DND-41 (cell line): ENCODE measurements around the gene SYT5.

Experiments
- ATAC-seq: fragments of 200-7000 bp; cut with Tn5 transposase; 3 replicates; pipeline ENCODE4 v1.9.1; 2021; ENCODE audit warnings: low read depth; ENCODE audit not compliant: insufficient read depth
- DNase-seq: peaks from one replicate; pipeline ENCODE4 v3.0.0-alpha.2; 2020
- H2AFZ ChIP-seq: 2 replicates; pipeline ENCODE4 v1.6.0; 2012; ENCODE audit warnings: low read depth, low read length
- H3K27ac ChIP-seq: 2 replicates; pipeline ENCODE4 v1.5.1; 2012; ENCODE audit warnings: low read length, inconsistent platforms
- H3K27me3 ChIP-seq: fragments of 200-600 bp; sonication (generic); 2 replicates; pipeline ENCODE4 v1.6.0; 2012; ENCODE audit warnings: low read length, mild to moderate bottlenecking, inconsistent platforms; ENCODE audit not compliant: insufficient read depth, poor library complexity
- H3K36me3 ChIP-seq: 2 replicates; pipeline ENCODE4 v1.5.1; 2012; ENCODE audit warnings: low read length, inconsistent platforms; ENCODE audit not compliant: insufficient read depth
- H3K4me1 ChIP-seq: 2 replicates; pipeline ENCODE4 v1.5.1; 2012; ENCODE audit warnings: mild to moderate bottlenecking, low read length; ENCODE audit not compliant: insufficient read depth
- H3K4me2 ChIP-seq: 2 replicates; pipeline ENCODE4 v1.6.0; 2012; ENCODE audit warnings: mild to moderate bottlenecking, moderate library complexity, low read length, inconsistent platforms; ENCODE audit not compliant: insufficient read depth
- H3K4me3 ChIP-seq, 2 experiments: fragments of 200-600 bp in 1 of 2; shearing (Covaris generic) in 1 of 2; 2 replicates each; pipeline ENCODE4 v1.5.1; 2012 to 2016; ENCODE audit warnings: inconsistent platforms in 2 of 2, low read length in 2 of 2, mild to moderate bottlenecking in 2 of 2, low read depth in 1 of 2, moderate library complexity in 1 of 2
- H3K79me2 ChIP-seq: 2 replicates; pipeline ENCODE4 v1.6.0; 2012; ENCODE audit warnings: low read length, inconsistent platforms; ENCODE audit not compliant: insufficient read depth
- H3K9ac ChIP-seq: 2 replicates; pipeline ENCODE4 v1.6.0; 2012; ENCODE audit warnings: low read depth, mild to moderate bottlenecking, inconsistent platforms, low read length, moderate library complexity
- H3K9me3 ChIP-seq: 2 replicates; pipeline ENCODE4 v1.5.1; 2012; ENCODE audit warnings: low read length, moderate library complexity, mild to moderate bottlenecking, inconsistent platforms; ENCODE audit not compliant: insufficient read depth, severe bottlenecking
- H4K20me1 ChIP-seq: 2 replicates; pipeline ENCODE4 v1.6.0; 2012; ENCODE audit warnings: low read length; ENCODE audit not compliant: insufficient read depth
- CTCF ChIP-seq: IDR thresholded peaks from 2 replicates; pipeline ENCODE4 v1.5.1; 2012; ENCODE audit warnings: borderline replicate concordance, low read length, moderate library complexity, mild to moderate bottlenecking; ENCODE audit not compliant: poor library complexity, severe bottlenecking; ENCODE audit errors: extremely low read depth
- EZH2 ChIP-seq: IDR thresholded peaks from 3 replicates; pipeline ENCODE4 v1.6.1; 2012; ENCODE audit warnings: borderline replicate concordance, low read depth, mild to moderate bottlenecking, moderate library complexity, low read length, inconsistent platforms; ENCODE audit not compliant: severe bottlenecking

Gene SYT5

GRCh38 chr19:55158848-55159749, 21.0 kb downstream of the SYT5 start:
- Histone ChIP-seq H3K9me3 (no peaks in the 10 kb centered on the region), H3K4me1 (0 out of 2 replicates have a peak, but pooled peaks cover under 1% of the 10 kb centered on the region), H3K4me3 (no peak overlapping the region), H3K36me3 (no peaks in the 10 kb centered on the region), H3K79me2 (no peaks in the 10 kb centered on the region), H4K20me1 (no peaks in the 10 kb centered on the region), H3K27ac (no peak overlapping the region), H2AFZ (no peak overlapping the region), H3K4me2 (no peak overlapping the region), H3K27me3 (no peaks in the 10 kb centered on the region), H3K9ac (no peak overlapping the region)
- TF ChIP-seq CTCF (no peak), EZH2 (no peak)
- ATAC-seq (no peak), DNase-seq (no peak)

- no peak overlapping the region for H2AFZ ChIP-seq
- no peak for DNase-seq
- H3K4me1 ChIP-seq = peaks cover 7% of the 10 kb centered on the region; the same call in 1 of the 2 replicates
- H3K4me2 ChIP-seq = no peak overlapping the region
- no peaks in the 10 kb centered on the region for H3K9me3 ChIP-seq
- H3K79me2 ChIP-seq = no peaks in the 10 kb centered on the region
- no peak for TF ChIP-seq EZH2
- no peak for TF ChIP-seq CTCF
- H3K36me3 ChIP-seq = no peaks in the 10 kb centered on the region
- H4K20me1 ChIP-seq = no peaks in the 10 kb centered on the region
- H3K9ac ChIP-seq = no peak overlapping the region
- no peaks in the 10 kb centered on the region for H3K27me3 ChIP-seq
- no peak for ATAC-seq
- no peak overlapping the region for H3K4me3 ChIP-seq
- H3K27ac ChIP-seq = no peak overlapping the region
Measured at GRCh38 chr19:55158423-55158822, 21.7 kb downstream of the SYT5 start.

GRCh38 chr19:55157064-55157908, 22.8 kb downstream of the SYT5 start, which contains the start of gene TNNI3:
Gene TNNI3 (minus strand): TSS chr19:55157732. CDS start chr19:55157589, 143 bp downstream.
- no peak within 1 kb of the TSS for H3K9ac ChIP-seq
- H3K36me3 ChIP-seq = no peaks in the 10 kb centered on the region
- no peaks in the 10 kb centered on the region for H3K27me3 ChIP-seq
- H3K4me2 ChIP-seq = no peak within 1 kb of the TSS
- no peaks in the 10 kb centered on the region for H3K79me2 ChIP-seq
- H3K9me3 ChIP-seq = no peaks in the 10 kb centered on the region
- no peak within 1 kb of the TSS for H2AFZ ChIP-seq
- H4K20me1 ChIP-seq = no peaks in the 10 kb centered on the region
- no peak for DNase-seq
- H3K4me1 ChIP-seq = peaks cover 12% of the 10 kb centered on the region; the same call in 1 of the 2 replicates
- ATAC-seq = no peak
- no peak within 1 kb of the TSS for H3K27ac ChIP-seq
- no peak within 1 kb of the TSS for H3K4me3 ChIP-seq
- no peak for TF ChIP-seq CTCF
- TF ChIP-seq EZH2 = no peak
